TTC549 (cell line): Measurements from ENCODE around the gene GCDH.
A peak's percentile ranks its signal among the peaks of the same experiment; 100 is the strongest.

Source experiments
- FAIRE-seq: peaks from 2 replicates; lab custom pipeline; 2012; peaks lifted over from hg19 to GRCh38; lab: Jason Lieb, UNC

Gene GCDH

GRCh38 chr19:12943437-12944044 lies 52.6 kb downstream of the GCDH start:
- FAIRE-seq = no peak

- FAIRE-seq = no peak
These were observed 53.2 kb downstream of the GCDH start for GRCh38 chr19:12944104-12944674.

- peak; percentile 80 for FAIRE-seq
These were observed 54.6 kb downstream of the GCDH start, which contains the start of gene RAD23A for GRCh38 chr19:12945479-12946091. Gene RAD23A (plus strand): TSS chr19:12945862. CDS start chr19:12945949, 87 bp downstream.

- FAIRE-seq = no peak
These were observed 55.2 kb downstream of the GCDH start for GRCh38 chr19:12946092-12946721.

- FAIRE-seq = no peak
These were observed 56.0 kb downstream of the GCDH start for GRCh38 chr19:12946731-12947496.

- no peak for FAIRE-seq
These were observed 57.0 kb downstream of the GCDH start for GRCh38 chr19:12947702-12948611.

- no peak for FAIRE-seq
These were observed 57.8 kb downstream of the GCDH start for GRCh38 chr19:12948612-12949362.
